HG02852 (cell line): ENCODE data around the gene BHLHA9.
"Not testable (repeated sequence)": the region's sequence is repeated elsewhere in the genome, so short reads cannot be mapped to it uniquely, and the experiment has no call there.

Experiments used
- ATAC-seq: cut with Tn5 transposase; IDR thresholded peaks from one replicate; pipeline ENCODE4 v1.9.1; 2021; ENCODE audit warnings: mild to moderate bottlenecking, moderate library complexity; ENCODE audit not compliant: unreplicated experiment

The BHLHA9 gene

DNA sequence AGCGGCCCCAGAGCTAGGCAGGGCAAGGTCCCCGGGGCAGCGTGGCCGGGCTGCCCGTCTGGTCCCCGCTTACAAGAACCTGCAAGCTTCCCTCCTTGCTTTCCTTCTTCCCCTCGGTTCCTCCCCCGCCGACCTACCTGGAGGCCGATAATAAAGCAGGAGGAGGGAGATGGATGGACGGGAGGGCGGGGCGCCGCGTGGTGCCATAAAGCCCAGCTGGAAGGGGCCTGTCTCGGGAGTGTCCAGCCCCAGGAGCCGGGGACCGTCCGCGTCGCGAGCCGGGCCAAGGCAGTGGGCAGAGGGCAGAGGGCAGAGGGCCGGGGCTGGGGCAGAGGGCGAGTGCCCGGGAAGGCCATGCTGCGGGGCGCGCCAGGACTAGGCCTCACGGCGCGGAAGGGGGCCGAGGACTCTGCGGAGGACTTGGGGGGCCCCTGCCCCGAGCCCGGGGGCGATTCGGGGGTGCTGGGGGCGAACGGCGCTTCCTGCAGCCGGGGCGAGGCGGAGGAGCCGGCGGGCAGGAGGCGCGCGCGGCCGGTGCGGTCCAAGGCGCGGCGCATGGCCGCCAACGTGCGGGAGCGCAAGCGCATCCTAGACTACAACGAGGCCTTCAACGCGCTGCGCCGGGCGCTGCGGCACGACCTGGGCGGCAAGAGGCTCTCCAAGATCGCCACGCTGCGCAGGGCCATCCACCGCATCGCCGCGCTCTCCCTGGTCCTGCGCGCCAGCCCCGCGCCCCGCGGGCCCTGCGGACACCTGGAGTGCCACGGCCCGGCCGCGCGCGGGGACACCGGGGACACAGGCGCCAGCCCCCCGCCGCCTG lies at the start of gene BHLHA9:
BHLHA9 (plus strand) TSS at position 235 of the 820 bp plus-strand sequence; CDS start at position 355, 120 bp downstream.
- ATAC-seq: no peak

DNA sequence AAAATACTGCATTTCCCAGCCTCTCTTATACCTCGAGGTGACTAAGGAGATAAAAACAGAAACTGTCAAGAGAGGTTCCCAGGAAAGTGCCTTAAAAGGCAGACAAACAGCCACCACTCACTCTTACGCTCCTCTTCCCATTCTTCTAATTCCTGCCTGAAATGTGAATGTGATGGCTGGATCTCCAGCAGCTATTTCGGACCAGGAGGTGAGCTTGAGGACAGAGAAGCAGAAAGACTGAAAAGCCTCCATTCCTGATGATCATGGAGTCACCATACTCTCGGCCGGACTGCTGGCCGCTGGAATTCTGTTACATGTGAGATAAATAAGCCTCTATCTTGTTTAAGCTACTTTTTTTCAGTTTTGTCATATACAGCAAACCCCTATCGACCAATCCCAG lies 49.0 kb upstream of the BHLHA9 start:
- no peak for ATAC-seq

DNA sequence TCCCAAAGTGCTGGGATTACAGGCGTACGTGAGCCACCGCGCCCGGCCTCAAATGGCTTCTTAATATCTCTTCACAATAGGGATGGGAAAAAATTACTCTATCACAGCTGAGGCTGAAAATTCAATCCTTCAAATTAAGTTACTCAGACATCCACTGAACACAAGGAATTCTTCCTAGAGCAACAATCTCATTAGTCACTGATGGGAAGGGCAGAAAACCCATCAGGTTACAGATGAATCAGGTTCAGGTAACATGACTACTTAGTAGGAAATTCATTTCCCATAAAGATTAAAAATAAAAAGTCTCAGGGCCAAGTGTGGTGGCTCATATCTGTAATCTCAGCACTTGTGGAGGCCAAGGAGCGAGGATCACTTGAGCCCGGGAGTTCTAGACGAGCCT lies 47.9 kb upstream of the BHLHA9 start:
- ATAC-seq: no peak

DNA sequence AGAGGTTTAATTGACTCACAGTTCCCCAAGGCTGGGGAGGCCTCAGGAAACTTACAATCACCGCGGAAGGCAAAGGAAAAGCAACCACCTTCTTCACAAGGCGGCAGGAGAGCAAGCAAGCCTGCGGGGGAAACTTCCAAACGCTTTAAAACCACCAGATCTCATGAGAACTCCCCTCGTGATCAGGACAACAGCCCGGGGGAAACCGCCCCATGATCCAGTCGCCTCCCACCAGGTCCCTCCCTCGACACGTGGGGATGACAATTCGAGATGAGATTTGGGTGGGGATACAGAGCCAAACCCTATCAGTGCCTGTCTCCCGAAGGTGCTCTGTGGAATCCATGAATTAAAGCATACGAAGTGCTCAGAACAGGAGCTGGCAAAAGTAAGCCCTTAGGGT lies 46.6 kb upstream of the BHLHA9 start:
- no peak for ATAC-seq

DNA sequence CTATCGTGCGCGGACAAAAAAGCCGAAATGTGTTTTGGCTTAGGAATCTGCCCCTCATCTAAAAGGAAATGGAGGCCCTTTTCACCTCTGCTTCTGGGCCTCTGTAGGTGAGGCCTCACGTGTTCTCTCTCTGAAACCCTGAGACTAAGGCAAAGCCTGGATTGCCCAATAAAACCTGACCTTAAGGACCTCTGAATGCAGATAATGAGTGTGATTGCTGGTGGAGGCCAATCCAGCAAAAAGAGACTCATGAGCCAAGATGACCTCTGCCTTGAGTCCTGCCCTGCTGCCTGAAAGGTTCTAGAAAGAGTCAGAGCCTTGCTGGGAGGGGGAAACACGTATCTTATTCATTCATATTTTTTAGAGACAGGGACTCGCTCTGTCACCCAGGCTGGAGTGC lies 45.9 kb upstream of the BHLHA9 start:
- ATAC-seq: no peak

DNA sequence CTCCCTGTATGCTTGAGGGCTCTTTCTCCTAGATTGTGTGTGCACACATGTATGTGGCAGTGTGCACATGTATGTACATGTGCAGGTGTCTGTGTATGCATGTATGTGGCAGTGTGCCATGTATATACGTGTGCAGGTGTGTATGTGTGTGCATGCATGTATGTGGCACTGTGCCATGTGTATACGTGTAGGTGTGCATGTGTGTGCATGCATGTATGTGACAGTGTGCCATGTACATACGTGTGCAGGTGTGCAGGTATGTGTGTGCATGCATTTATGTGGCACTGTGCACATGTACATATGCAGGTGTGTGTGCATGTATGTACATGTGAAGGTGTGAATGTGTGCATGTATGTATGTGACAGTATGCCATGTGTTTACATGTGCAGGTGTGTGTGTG lies 43.9 kb upstream of the BHLHA9 start:
- no peak for ATAC-seq

DNA sequence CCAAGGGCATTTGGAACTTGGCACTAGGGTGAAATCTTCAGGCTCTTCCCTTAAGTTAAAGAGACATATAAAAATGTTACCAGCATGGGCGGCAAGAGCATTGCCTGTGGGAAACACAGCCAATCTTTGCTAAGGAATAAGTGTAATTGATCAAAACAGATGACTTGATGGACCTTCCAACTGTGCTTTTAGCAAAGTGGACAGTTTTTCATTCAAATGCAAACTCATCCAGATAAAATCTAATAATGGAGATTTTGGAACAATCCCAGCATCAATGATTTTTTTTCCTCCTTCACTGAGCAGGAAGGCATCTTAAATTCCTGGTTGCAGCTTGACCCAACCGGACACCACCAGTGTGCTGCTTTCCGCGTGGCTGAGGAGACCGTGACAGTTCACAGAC lies 42.9 kb upstream of the BHLHA9 start:
- ATAC-seq: no peak

DNA sequence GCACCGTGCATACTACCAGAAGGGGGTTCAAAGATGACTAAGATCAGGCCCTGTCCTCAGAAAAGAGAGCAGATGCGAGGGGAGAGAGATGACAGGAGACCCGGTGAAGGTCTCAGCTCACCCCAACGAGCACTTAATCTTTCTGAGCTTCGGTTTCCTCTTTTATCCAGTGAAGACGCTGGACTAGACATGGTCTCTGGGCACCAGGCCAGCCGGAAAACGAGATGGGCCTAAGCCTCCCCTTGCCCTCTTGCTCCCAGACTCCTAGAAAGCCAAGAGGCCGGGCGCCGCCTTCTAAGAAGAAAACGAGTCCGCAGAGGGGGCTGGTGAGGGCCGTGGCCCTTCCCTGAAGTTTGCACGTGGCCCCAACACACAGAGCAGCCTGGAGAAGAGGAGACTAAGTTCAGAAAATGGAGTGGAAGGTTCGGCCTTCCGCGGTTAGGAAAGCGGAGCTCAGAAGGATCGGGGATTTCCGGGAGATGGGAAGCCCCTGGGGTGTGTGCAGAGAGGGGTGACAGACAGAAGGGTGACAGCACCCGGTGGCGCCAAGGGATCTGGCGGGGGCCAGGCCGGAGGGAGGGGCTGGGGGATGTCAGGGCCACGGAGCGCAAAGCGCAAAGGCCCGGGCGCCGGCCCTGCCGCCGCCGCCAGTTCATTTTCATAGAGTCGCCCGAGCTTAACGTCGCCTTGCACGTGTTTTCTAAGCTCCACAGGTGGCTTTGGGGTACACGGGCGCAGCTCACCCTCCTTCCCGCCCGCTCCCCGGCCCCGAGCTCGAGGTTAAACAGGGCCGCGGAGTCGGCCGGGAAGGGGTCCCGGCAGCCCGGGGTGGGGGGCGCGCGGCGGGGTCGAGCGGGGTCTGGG lies 42.1 kb upstream of the BHLHA9 start:
- ATAC-seq: no peak

DNA sequence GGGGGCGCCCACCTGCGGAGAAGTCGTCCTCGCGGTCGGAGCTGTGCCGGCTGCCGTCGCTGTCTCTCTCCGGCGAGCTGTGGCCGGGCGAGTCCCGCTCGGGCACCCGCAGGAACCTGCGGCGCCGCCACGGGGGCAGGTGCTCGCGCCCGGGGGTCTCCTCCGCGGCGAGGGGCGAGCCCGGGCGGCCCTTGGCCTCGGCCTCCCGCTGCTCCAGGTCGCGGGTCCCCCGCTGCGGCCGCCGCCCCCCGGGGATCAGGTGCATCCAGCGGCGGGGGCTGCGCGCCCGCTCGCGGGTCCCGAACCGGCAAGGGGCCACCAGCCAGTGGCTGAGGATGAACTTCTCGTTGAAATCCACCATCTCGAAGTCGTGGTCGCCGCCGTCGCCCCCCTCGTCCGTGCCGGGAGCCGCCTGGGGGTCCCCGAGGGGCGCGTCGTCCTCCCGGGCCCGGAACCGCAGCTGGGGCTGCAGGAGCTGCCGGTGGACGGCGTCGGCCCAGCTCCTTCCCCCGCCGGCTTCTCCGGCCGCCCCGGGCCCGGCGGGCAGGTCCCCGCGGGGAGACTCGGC lies 41.4 kb upstream of the BHLHA9 start:
- ATAC-seq: no peak

DNA sequence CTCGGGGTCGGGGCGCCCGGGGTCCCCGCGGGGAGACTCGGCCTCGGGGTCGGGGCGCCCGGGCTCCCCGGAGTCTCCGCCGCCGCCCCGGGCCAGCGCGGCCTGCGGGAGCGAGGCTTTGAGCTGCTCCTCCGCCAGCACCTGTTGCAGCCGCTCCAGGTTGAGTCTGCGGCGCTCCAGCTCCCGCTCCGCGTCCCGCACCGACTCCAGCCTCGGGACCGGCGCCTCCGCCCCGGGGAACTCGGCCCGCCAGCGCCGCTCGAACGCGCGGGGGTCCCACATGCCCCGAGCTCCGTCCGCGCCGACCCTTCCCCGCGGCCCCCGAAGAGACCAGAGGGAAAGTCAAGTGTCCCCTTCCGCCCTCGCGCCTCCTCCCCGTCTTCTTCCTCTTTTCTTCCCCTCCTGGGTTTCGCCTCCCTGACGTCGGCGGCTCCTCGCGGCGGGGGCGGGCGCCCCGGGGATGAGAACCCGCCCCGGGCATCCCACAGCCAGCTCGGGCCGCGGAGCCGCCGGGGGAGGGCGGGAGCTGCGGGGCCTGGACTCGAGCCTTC lies 40.8 kb upstream of the BHLHA9 start:
- ATAC-seq: no peak

DNA sequence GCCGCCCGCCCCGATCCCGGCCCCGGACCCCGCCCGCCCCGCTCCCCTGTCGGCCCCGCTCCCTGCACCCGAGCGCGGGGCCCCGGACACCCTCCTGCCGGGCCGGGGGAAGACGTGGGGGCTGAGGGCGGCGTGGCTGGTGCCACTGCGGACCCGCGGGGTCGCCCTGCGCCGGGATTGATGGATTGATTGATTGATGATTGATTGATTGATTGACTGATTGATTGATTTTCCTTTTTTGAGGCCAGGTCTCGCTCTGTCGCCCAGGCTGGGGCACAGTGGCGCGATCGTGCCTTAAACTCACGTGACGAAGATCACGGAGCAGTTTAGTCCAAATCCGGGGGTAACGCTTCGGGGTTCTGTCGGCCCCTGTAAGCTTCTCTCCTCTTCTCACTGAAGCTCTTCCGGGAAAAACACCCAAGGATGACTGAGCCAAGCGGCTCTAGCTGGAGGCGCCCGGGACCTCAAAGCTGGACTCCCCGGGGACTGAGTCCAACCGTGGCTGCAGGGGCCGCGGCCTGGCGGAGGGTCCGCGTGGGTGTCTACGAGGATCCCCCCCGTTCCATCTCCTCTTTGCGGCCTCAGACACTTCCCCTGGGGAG lies 40.2 kb upstream of the BHLHA9 start:
- ATAC-seq: no peak

DNA sequence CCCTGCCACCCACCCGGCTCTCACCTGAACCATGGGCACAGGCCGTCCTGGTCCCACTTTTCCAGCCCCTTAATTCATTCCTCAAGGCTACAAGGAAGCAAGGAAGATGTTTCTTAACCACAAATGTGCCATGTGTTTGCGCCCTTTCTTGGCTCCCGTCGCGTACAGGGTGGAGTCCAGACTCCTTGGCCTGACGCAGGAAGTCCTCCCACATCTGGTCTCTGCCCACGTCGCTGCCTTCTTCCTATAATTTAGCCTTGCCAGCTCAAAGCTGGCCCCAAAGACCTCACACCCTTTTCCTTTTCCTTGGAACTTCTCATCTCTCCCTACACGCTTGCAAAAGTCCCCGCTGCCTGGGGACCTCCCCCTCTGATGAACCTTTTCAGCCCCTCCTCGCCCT lies 38.8 kb upstream of the BHLHA9 start:
- ATAC-seq: no peak

DNA sequence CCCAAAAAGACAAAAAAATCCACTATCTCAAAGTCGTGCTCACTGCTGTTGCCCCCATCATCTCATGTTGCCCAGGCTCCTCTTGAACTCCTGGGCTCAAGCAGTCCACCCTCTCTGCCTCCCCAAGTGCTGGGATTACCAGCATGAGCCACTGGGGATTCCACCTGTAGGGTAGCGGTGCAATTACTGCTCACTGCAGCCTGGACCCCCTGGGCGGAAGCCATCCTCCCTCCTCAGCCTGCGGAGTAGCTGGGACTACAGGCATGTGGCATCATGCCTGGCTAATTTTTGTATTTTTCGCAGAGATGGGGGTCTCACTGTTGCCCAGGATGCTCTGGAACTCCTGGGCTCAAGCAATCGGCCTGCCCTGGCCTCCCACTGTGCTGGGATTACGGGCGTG lies 37.9 kb upstream of the BHLHA9 start:
- ATAC-seq: no peak

DNA sequence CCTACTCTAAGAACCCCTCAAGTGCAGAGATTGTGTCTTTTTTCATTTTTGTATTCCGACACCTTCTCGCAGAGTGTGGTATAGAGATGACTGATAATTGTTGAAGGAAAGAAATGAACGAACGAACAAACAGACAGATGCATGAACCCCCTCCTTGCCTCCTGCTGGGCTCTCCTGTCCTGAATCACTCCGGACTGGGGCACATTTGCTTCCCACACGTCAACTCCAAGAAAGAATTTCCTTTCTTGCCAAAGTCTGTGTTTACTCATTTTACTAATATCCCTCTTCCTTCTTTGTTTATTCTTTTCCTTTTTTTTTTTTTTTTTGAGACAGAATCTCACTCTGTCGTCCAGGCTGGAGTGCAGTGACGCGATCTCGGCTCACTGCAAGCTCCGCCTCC lies 37.5 kb upstream of the BHLHA9 start:
- no peak for ATAC-seq

DNA sequence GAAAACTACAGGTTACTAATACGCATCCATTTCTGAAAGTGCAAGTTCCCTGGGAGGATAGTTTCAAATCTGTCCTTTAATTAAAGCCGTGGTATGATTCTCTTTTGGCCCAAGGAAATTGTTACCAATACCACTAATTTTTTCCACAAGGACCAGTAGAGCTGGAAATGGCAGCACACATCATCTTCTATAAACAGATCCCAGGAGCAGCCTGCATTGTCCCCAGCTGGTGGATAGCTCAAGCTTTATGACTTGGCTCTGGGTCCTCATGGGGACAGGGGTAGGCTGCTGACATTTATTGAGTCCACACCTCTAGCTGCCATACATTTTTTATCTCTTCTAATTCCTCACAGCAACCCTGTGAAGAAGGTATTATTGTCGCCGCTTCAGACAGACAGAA lies 35.8 kb upstream of the BHLHA9 start:
- no peak for ATAC-seq

DNA sequence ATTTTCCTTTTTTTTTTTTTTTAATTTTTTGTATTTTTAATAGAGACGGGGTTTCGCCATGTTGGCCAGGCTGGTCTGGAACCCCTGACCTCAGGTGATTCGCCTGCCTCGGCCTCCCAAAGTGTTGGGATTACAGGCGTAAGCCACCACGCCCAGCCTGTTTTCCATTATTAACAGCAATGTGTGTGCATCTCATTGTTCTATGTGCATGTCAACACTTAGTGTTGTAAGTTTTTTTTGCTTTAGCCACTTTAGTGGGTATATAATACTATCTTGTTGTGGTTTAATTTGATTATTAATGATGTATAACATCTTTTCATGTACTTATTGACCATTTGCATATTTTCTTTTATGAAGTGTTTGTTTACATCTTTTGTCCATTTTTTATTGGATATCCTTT lies 32.8 kb upstream of the BHLHA9 start:
- ATAC-seq: no peak

DNA sequence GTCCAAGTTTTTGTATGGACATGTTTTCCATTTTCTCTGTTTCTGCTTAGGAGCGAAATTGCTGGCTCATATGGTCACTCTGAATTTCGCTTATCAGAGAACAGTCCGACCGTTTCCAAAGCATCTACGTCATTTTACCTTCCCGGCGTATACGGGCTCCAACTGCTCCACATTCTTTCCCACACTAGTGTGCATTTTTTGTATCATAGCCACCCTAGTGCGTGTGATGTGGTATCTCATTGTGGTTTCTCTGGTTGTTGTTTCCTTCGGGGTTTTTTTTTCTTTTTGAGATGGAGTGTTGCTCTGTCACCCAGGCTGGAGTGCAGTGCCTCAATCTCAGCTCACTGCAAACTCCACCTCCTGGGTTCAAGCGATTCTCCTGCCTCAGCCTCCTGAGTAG lies 31.0 kb upstream of the BHLHA9 start:
- ATAC-seq: no peak

DNA sequence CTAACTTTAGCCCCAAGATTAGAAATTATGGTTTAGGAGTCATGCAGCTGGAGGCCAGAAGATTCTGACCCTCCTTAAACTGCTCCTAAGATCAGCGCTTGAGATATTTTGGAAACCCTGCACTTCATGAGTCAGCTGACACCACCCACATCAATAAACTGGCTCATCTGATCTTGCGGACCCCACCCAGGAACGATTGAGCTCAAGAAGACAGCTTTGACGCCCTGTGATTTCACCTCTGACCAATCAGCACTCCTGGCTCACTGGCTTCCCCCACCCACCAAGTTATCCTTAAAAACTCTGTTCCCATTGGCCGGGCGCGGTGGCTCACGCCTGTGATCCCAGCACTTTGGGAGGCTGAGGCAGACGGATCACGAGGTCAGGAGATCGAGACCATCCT lies 29.8 kb upstream of the BHLHA9 start:
- ATAC-seq: not testable (repeated sequence)

DNA sequence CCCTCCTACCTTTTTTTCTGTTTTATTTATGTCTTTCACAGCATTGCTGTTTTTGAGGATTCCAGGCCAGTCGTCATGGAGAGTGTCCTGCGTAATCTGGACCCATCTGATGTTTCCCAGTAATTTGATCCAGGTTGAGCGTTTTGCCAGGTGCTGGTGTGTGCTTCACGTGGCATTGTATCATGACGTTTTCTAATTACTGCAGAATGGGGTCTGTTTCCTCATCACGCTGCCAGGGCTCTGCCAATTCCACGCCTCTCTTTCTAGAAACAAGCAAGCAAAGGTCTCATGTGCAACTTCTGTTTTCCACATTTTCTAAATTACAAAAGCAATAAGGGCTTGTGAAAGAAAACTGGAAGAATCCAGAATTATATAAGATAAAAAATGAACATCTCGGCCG lies 28.3 kb upstream of the BHLHA9 start:
- no peak for ATAC-seq

DNA sequence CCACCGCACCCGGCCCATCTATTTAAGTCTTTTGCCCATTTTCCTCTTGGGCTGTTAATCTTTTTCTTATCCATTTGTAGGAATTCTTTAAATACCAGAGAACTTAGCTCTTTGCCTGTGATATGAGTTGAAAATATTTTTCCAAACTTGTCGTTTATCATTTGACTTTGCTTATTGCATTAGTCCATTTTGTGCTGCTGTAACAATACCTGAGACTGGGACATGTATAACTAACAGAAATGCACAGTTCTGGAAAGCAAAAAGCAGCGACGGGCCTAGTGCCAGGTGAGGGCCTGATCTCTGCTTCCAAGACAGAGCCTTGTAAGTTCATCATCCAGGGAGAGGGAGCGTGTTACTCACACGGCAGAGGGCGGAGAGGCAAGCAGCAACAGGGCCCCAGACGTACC lies 25.6 kb upstream of the BHLHA9 start:
- no peak for ATAC-seq
